NCI-H446 treated with DMSO at 0.1 percent for 48 hours (cell line): Measurements from ENCODE around the gene ALB.

Source experiments
- DNase-seq: peaks from one replicate; lab custom pipeline; 2025; lab: John Stamatoyannopoulos, UW

The ALB gene

DNA sequence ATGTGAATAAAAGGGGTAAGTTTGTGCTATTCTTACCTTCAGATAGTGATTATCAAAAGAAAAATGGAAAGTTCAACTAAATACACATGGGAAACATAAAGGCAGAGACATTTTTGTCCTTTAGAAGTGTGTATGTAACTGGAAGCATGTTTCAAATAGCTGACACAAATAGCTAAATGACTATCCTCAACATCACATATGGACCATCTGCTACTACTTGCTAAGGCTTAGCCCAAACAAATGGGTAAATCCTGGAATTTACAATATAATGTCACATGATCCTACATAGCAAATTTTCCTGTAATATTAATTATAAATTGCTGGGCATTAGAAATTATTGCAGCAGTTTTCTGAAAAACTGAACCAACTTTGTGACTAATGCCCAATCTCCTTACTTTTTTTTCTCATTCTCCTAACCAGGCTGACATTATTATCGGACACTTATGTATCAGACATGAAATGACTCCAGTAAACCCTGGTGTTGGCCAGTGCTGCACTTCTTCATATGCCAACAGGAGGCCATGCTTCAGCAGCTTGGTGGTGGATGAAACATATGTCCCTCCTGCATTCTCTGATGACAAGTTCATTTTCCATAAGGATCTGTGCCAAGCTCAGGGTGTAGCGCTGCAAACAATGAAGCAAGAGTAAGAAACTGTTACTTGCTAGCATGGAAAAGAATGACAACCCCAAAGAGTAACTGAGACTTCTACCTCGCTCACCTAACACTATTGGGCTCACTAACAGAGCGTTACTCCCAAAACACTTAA is 48.1 kb downstream of the ALB start:
- DNase-seq: peak; percentile 77

- DNase-seq: no peak
Observed at GRCh38 chr4:73452953-73453700, 49.0 kb downstream of the ALB start.

DNA sequence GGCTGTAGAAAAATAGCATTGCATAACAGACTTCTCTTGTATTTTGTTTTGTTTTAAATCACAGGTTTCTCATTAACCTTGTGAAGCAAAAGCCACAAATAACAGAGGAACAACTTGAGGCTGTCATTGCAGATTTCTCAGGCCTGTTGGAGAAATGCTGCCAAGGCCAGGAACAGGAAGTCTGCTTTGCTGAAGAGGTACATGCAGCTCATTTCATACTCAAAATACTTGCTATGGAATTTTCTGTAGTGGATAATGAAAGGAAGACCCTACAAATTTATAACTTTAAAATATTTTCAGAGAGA is 49.6 kb downstream of the ALB start:
- DNase-seq: no peak

DNA sequence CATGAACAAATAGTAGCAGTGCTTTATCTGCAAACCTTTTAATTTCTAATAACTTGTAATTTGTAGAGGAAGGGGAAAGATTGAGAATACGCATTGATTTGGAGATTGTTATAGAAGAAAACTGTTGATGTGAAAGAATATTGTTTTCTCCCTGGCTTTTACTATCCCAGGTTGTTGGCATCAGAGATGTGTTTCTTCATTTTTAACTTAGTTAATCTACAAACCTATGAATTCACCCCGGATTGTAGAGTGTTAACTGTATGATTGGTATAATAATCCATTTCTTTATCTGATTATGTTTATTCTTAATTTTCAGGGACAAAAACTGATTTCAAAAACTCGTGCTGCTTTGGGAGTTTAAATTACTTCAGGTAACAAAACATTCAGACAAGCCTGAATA is 50.8 kb downstream of the ALB start:
- no peak for DNase-seq

GRCh38 chr4:73456177-73457022 is 52.3 kb downstream of the ALB start:
- no peak for DNase-seq

DNA sequence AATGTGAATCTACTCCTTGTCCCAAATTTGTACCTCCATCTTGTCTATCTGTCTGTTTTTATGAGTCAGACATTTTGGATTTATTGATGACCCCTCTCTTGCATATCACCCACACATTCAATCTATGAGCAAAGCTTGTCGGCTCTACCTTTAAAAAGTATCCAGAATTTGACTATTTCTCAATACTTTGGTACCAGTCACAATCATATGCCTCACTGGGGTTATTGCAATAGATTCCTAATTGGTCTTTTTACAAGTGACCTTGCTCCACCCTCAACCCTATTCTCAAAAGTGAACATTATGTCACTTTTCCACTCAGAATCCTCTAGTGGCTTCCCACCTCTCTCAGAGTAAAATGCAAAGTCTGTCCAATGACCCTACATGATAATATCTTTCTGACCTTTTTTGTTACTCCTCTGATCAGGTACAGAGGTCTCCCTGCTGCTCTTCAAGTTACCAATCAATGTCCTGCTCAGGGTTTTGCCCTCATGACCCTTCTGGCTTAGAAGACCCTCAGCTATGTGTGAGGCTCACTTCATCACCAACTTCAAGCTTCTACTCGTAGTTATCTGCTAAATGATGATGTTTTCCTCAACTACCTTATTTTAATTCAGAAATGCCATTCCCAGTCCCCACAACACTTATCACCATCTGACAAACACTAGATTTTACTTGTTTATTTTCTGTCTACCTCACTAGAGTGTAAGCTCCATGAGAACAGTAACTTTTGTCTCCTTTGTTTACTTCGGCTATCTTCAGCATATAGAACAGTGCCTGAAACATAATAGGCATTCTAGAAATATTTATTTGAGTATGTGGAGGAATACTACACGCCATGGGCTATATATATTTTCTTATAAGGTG is 54.3 kb downstream of the ALB start:
- no peak for DNase-seq

- DNase-seq: no peak
Observed at GRCh38 chr4:73459048-73459421, 54.9 kb downstream of the ALB start.

- DNase-seq: no peak
Observed at GRCh38 chr4:73460913-73461522, 56.9 kb downstream of the ALB start.

GRCh38 chr4:73468170-73468569 is 64.1 kb downstream of the ALB start:
- no peak for DNase-seq

DNA sequence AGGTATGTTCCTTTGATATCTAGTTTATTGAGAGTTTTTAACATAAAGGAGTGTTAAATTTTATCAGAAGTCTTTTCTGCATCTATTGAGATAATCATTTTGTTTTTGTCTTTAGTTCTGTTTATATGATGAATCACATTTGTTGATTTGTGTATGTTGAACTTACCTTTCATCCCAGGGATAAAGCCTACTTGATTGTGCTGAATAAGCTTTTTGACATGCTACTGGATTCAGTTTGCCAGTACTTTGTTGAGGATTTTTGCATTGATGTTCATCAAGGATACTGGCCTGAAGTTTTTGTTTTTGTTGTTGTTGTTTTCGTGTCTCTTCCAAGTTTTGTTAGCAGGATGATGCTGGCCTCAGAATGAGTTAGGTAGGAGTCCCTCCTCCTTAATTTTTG is 66.6 kb downstream of the ALB start:
- no peak for DNase-seq
